Choroid plexus epithelial cell (primary cell): ENCODE data around the gene VGLL4.
A peak's percentile ranks its signal among the peaks of the same experiment; 100 is the strongest.

Experiments
- DNase-seq: peaks from one replicate; pipeline ENCODE4 v3.0.0-alpha.2; 2010; ENCODE audit warnings: low read depth
- H3K4me3 ChIP-seq: 2 replicates; pipeline ENCODE4 v1.5.1; 2011; ENCODE audit warnings: low read depth, mild to moderate bottlenecking, control low read depth, low read length, moderate library complexity
- CTCF ChIP-seq: conservative IDR thresholded peaks from 2 replicates; pipeline ENCODE4 v1.5.1; 2011; ENCODE audit warnings: low read depth, mild to moderate bottlenecking, control low read depth, inconsistent platforms, low read length, moderate library complexity

The VGLL4 gene

GRCh38 chr3:11587766-11588165 lies 55.9 kb downstream of the VGLL4 start:
- H3K4me3 ChIP-seq = no peak overlapping the region
- no peak for TF ChIP-seq CTCF

GRCh38 chr3:11584570-11584969 lies 59.1 kb downstream of the VGLL4 start:
- H3K4me3 ChIP-seq = no peak overlapping the region
- TF ChIP-seq CTCF = no peak
- DNase-seq = no peak

More at GRCh38 chr3:11587766-11588165, 55.9 kb downstream of the VGLL4 start:
- no peak for DNase-seq

- H3K4me3 ChIP-seq = no peak overlapping the region
- TF ChIP-seq CTCF = no peak
- DNase-seq = no peak
Measured at GRCh38 chr3:11583638-11584046, 60.1 kb downstream of the VGLL4 start.

GRCh38 chr3:11583235-11583634 lies 60.5 kb downstream of the VGLL4 start:
- no peak overlapping the region for H3K4me3 ChIP-seq
- DNase-seq = no peak
- TF ChIP-seq CTCF = no peak

- DNase-seq = peak; percentile 90
- TF ChIP-seq CTCF = no peak
- peak overlapping the region; percentile 46 for H3K4me3 ChIP-seq
Measured at GRCh38 chr3:11582191-11582968, 61.3 kb downstream of the VGLL4 start.

- no peak for TF ChIP-seq CTCF
- peak overlapping the region; percentile 46 for H3K4me3 ChIP-seq
- no peak for DNase-seq
Measured at GRCh38 chr3:11581237-11582190, 62.2 kb downstream of the VGLL4 start.
